ENCODE data around the gene ENPP6. TPM values are rescaled to one million over a fixed set of nuclear protein-coding genes. Genes with fewer than 3 reads are reported as not detected.

Gene ENPP6
- total RNA-seq, result 0.33 TPM in 1 of 2 replicates, not detected in the other

DNA sequence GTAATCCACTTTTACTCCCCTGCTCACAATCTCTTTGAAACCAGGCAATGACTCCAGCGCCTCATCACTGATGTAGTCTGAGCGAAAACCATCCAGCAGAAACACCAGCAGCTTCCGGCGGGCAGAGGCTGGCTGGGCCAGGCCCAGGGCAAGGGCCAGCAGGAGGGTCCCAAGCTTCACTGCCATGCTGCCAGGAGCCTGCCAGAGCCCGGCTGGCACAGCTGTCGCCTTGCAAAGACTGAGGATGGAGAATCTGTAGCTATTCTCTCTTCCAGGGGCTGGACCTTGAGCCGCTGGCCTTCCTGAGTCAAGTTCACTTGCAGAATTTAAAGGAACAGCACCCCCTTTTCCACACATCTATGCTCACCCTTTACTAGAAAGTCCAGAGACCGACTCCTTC is at the start of gene ENPP6:
Gene ENPP6 (minus strand): TSS at position 240 of the 400 bp plus-strand sequence. CDS start 54 bp downstream, at position 186.

Measured in uterine smooth muscle cell (primary cell).